CD4-positive, alpha-beta T cell treated with Interleukin-17A for 4 hours (primary cell): ENCODE results near the gene SZRD1.

ENCODE experiments used
- DNase-seq: peaks from one replicate; pipeline ENCODE4 v3.0.0-alpha.2; 2020; ENCODE audit warnings: mixed read lengths

The SZRD1 gene

GRCh38 chr1:16367968-16368890 is 1.2 kb downstream of the SZRD1 start:
- DNase-seq, result no peak

DNA sequence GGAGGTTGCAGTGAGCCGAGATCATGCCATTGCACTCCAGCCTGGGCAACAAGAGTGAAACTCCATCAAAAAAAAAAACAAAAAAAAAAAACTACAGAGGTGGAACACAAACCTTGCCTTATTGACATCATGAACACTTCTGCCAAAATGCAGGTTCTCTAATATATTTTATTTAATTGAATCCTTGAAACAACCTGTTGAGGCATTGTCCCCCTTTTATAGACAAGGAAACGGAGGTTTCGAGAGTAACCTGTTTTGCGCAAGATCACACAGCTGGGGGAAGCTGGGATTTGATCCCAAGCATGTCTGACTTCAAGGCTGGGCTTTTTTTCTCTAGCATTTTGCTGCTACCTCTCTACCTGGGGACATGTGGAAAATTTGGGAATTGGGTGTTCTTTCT is 2.8 kb downstream of the SZRD1 start:
- no peak for DNase-seq

- DNase-seq, result no peak
Observed at GRCh38 chr1:16371725-16372124, 4.7 kb downstream of the SZRD1 start.

DNA sequence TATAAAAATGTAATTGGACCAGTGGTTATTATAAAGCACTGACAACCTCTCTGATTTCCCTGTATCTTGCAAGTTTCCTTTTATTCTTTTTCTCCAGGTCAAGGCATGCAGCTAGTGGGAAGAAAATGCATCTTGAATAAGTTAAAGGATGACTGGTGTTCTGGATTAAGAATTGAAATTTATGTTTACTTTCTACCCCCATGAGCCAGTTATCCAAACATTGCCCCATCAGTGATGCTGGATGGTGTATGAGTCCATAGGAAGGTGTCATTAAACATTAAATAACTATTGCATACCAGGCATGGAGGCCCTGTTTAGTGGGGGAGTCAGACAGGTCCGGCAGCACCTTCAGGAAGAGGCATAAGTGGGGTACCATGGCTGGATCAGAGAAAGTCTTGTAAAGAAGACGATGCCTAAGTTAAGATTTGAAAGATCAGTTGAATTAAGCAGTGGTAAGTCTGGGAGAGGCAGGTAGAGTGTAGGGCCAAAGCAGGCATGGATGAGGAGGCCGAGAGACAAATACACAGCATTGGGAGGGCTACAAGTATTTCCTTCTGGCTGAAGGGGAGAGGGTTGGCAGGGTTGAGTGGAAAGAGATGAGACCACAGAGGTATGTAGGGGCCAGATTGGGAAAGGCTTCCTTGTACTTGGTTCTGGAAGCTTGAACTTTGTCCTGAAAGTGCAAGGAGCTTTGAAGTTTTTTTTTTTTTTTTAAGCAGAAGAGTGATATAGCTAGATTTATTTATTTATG is 5.7 kb downstream of the SZRD1 start:
- no peak for DNase-seq

DNA sequence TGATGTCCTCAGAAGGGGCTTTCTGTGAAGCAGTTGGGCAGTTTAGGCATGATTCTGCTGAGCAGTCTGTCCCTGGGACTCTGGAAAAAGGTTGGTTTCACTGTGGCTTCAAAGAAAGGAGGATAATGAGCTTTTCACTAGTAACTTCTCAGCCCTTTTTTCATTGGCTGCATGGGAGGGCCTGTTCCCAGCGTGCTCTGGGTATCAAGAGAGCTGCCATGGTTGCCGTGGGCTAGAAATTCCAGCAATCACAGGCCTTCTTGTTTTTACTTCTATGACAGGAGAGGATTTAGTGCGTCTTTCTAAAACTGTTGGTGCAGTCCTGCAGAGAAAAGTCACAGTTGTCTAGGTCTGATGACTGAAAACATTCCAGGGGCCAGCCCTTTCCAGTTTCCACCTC is 7.2 kb downstream of the SZRD1 start:
- no peak for DNase-seq

DNA sequence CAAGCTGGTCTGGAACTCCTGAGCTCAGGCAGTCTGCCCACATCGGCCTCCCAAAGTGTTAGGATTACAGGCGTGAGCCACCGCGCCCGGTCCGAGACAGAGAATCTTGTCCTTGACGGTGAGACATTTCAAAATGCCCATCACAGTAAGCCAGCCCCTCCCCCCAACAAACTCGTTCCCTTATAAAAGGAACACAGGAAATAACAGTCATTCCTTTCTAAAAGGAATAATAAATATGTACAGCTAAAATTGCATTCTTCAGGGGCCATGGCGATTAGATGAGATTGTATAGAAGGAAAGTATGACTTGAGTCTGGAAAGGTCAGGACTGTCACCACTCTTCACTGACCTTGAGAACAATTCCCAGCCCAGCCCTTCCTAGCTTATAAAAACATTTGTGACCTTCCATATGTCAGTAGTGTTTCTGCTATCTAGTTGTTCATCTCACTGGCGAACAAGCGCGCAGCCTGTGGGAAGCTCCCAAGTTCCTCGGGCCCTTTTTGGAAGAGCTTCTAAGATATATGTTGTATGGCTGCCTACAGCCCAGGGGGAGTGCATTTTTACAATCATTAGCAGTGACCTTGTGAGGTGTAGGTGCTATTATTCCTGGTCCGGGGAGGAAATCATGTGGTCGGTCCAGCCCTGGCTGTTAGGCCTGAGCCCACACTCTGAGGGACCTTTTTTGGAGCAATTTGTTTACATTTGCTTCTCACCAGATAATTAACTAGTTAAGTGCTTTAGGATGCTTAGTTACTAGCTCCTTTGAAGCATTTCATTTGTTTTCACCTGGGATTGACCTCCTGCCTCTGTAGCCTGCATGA is 8.7 kb downstream of the SZRD1 start:
- no peak for DNase-seq

DNA sequence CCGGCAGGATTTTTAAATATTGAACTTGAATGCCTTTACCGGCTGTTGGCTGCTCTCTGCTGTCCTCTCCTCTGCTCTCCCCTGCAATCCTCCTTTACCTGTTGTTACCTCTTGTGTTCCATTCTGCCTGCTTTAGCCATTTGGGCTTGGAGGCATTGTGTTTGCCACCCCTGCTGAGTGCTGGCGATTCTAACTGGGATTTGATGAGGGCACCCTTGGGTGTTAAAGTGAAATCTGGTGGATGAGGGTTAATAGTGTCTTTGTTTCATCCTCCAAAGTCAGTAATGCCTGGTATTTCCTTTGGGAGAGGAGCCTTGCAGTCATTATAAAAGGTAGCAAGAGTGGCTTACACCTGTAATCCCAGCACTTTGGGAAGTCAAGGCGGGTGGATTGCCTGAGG is 9.9 kb downstream of the SZRD1 start:
- no peak for DNase-seq

- DNase-seq, result no peak
Observed at GRCh38 chr1:16378443-16378842, 11.4 kb downstream of the SZRD1 start.

DNA sequence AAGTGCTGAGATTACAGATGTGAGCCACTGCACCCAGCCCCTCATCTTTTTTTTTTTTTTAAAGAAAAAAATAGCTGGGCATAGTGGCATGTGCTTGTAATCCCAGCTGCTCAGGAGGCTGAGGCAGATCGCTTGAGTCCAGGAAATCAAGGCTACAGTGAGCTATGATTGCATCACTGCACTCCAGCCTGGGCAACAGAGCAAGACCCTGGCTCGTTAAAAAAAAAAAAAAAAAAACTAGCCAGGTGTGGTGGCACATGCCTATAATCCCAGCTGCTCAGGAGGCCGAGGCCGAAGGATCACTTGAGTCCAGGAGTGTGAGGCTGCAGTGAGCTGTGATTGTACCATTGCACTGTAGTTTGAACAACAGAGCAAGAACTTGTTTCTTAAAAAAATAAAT is 13.8 kb downstream of the SZRD1 start:
- no peak for DNase-seq

DNA sequence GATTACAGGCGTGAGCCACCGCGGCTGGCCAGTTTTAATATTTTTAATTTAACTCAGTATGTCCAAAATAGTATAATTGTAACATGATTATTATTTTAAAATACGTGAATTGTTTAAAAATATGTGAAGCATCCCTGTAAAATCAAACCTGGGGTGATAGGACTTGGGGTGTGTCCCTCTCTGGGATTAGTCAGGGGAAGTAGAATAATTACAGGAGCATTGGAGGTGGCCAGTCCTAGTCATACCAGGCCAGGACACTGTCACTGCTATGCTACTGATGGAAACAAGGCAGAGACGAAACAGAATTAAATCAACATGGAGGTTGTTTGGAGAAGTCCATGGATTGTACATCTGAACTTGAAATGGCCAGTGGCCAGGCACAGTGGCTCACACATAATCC is 16.8 kb downstream of the SZRD1 start:
- no peak for DNase-seq

- no peak for DNase-seq
Observed at GRCh38 chr1:16385659-16386453, 18.8 kb downstream of the SZRD1 start.

DNA sequence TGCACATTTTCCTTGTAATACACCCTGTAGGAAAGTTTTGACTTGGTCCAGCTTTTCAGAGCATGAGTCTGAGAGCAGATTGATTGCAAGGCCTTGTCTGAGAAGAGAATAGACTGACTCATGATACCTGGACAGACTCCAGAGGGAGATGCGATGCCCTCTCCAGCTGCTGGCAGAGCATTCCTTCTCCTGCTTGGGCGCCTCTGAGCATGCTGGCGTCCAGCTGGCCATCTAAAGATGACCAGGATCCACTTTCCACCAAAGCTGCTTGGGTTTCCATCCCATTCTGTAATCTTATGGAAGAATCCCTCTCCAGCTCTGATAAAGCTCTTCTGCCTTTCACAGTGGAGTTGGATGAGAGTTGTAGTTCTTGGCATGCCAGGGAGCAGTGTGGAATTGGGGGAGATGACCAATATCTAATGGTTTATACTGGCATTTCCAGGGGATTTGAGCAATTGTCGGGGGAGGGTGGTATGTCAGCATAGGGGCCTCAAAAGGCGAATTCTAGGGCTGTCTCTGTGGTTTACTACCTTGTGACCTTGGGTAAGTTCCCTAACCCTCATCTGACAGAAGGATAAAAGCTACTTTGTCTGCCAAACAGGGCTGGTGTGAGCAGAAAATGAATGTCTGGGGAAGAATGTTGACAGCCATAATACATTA is 19.5 kb downstream of the SZRD1 start:
- no peak for DNase-seq

GRCh38 chr1:16387201-16388188 is 20.5 kb downstream of the SZRD1 start:
- no peak for DNase-seq

- no peak for DNase-seq
Observed at GRCh38 chr1:16391411-16391810, 24.4 kb downstream of the SZRD1 start.

DNA sequence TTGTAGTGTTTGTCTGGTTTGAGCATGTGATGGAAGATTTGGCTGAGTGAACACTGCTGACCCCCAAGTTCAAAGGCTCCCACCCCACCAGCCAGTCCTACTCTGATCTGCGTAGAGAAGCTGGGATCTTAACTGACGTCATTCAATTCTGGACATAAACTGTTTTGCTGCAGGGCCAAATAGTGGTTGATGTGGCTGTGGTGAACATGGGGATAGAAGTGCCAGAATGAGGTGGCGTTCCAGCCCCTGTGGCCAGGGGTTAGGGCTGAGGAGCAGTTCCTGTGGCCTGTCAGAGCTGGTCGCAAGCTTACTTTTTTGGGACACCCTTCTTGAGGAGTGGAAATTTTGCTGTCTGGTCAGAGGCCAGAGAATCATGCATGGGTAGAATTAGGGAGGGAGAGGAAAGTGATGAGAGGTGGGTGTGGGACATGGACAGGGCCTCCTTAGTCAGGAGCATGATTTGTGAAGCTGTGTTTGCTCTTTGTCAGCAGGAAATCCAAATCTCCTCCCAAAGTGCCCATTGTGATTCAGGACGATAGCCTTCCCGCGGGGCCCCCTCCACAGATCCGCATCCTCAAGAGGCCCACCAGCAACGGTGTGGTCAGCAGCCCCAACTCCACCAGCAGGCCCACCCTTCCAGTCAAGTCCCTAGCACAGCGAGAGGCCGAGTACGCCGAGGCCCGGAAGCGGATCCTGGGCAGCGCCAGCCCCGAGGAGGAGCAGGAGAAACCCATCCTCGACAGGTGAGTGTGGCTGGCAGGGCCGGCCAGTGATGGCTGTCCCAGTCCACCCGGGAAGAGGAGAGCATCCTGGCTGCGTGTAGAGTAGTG is 25.9 kb downstream of the SZRD1 start:
- DNase-seq, result no peak

GRCh38 chr1:16393570-16394521 is 26.8 kb downstream of the SZRD1 start:
- no peak for DNase-seq

DNA sequence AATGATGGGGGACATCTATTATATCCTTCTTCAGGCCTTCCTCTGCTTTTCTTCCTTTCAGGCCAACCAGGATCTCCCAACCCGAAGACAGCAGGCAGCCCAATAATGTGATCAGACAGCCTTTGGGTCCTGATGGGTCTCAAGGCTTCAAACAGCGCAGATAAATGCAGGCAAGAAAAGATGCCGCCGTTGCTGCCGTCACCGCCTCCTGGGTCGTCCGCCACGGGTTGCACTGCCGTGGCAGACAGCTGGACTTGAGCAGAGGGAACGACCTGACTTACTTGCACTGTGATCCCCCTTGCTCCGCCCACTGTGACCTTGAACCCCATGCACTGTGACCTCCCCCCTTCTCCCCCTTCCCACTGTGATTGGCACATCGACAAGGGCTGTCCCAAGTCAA is 27.9 kb downstream of the SZRD1 start:
- no peak for DNase-seq

GRCh38 chr1:16396591-16396990 is 29.5 kb downstream of the SZRD1 start:
- no peak for DNase-seq
